CD8-positive, alpha-beta memory T cell (primary cell): Measurements from ENCODE around the gene PTPRC. TPM values are rescaled to one million over a fixed set of nuclear protein-coding genes. Genes with fewer than 3 reads are reported as not detected.
A peak's percentile ranks its signal among the peaks of the same experiment; 100 is the strongest.

Source experiments
- CTCF ChIA-PET: fragments of 350-600 bp; sonication (Branson Sonifier 250); formaldehyde crosslinking; loops from one replicate; lab custom pipeline; 2021; ENCODE audit warnings: antibody characterized with exemption; lab: Charles Lee
- POLR2A ChIA-PET: fragments of 350-600 bp; sonication (Branson Sonifier 250); formaldehyde crosslinking; loops from one replicate; lab custom pipeline; 2021; ENCODE audit warnings: antibody characterized with exemption; lab: Charles Lee
- DNase-seq, 5 donors: peaks; one replicate each; pipeline versions ENCODE4 v3.0.0 to v3.0.0-alpha.2; 2020 to 2022; ENCODE audit warnings: mixed read lengths in 1 of 5
- H3K27ac ChIP-seq: one replicate; pipeline ENCODE4 v1.7.0; 2013; ENCODE audit warnings: low read depth, mild to moderate bottlenecking, low read length, moderate library complexity
- H3K27me3 ChIP-seq: 2 replicates; pipeline ENCODE4 v1.7.0; 2013; ENCODE audit warnings: low read length, mild to moderate bottlenecking; ENCODE audit not compliant: insufficient read depth, poor library complexity, severe bottlenecking
- H3K36me3 ChIP-seq: 2 replicates; pipeline ENCODE4 v1.7.0; 2013; ENCODE audit warnings: mild to moderate bottlenecking, low read length, moderate library complexity; ENCODE audit not compliant: insufficient read depth
- H3K4me1 ChIP-seq: 2 replicates; pipeline ENCODE4 v1.7.0; 2013; ENCODE audit warnings: mild to moderate bottlenecking, low read length, moderate library complexity; ENCODE audit not compliant: insufficient read depth
- H3K4me3 ChIP-seq: 2 replicates; pipeline ENCODE4 v1.7.0; 2013; ENCODE audit warnings: mild to moderate bottlenecking, low read length
- H3K9me3 ChIP-seq: 2 replicates; pipeline ENCODE4 v1.7.0; 2013; ENCODE audit warnings: mild to moderate bottlenecking, low read length
- H3K27ac Mint-ChIP-seq, 8 donors: one replicate each; pipeline ENCODE4 v1.8.0; 2020 to 2021; ENCODE audit warnings: mixed read lengths in 8 of 8, mild to moderate bottlenecking in 6 of 8, inconsistent platforms in 3 of 8, moderate library complexity in 3 of 8
- H3K27me3 Mint-ChIP-seq, 2 donors: one replicate each; pipeline ENCODE4 v1.8.0; 2020 to 2021; ENCODE audit warnings: mixed read lengths in 2 of 2, mild to moderate bottlenecking in 1 of 2, moderate library complexity in 1 of 2
- H3K36me3 Mint-ChIP-seq, 3 donors: one replicate each; pipeline ENCODE4 v1.8.0; 2020 to 2021; ENCODE audit warnings: mixed read lengths in 3 of 3, inconsistent platforms in 1 of 3, mild to moderate bottlenecking in 1 of 3
- H3K4me1 Mint-ChIP-seq, 3 donors: one replicate each; pipeline ENCODE4 v1.8.0; 2020 to 2021; ENCODE audit warnings: mixed read lengths in 3 of 3, inconsistent platforms in 1 of 3, mild to moderate bottlenecking in 1 of 3
- H3K4me3 Mint-ChIP-seq, 7 donors: one replicate each; pipeline ENCODE4 v1.8.0; 2020 to 2021; ENCODE audit warnings: mixed read lengths in 7 of 7, mild to moderate bottlenecking in 6 of 7, moderate library complexity in 4 of 7, inconsistent platforms in 2 of 7
- H3K9me3 Mint-ChIP-seq, 5 donors: one replicate each; pipeline ENCODE4 v1.8.0; 2020 to 2022; ENCODE audit warnings: mixed read lengths in 5 of 5, mild to moderate bottlenecking in 3 of 5, moderate library complexity in 2 of 5, inconsistent platforms in 1 of 5
- polyA plus RNA-seq: library from polyadenylated mRNA; unstranded; fragments of 300-500 nt; fragmentation: Illumina TruSeq; gene quantifications from one replicate; pipeline ENCODE4 v1.2.3, GENCODE V29; 2021
- total RNA-seq, 2 experiments: library from RNA; stranded (reverse); gene quantifications; one replicate each; pipeline ENCODE4 v1.2.3, GENCODE V29; 2021

Gene PTPRC
- total and polyA plus RNA-seq, 3 experiments from 2014 or later = 311 to 1,381 (median 319) TPM

DNA sequence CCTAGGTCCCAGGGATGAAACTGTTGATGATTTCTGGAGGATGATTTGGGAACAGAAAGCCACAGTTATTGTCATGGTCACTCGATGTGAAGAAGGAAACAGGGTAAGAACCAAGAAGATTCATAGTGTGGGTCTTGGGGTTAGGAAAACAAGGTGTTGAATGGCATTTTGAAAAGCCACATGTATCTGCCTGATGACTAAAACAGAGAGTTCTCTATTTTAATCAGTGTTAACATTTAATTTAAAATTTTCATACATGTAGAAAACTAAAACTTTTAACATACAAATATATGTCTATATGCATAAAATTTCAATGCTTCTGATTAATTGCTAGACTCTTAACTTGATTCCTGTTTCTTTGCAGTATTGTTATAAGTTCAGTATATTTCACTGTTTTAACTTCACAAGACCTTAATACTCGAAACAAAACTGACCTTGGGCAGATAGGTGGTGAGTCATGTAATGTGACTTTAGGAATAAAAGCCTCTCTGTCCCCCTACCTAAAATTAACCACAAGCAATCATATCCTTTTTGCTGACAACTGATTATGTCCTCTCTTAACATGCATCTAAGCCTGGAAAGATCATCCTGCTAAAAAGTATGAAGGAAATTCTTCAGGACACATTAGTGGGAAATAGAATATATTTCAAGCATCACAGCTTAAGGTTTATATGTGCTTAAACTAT lies 95.6 kb downstream of the PTPRC start:
- H3K4me1 Mint-ChIP-seq = peaks cover 68 to 88% (median 79%) of the 10 kb centered on the region in 3 donors
- DNase-seq = no peak
- H3K27ac Mint-ChIP-seq = peak overlapping the region in 7 of 8 donors; percentile 13 to 69 (median 49)
- Histone ChIP-seq H3K36me3 (peaks cover 74% of the 10 kb centered on the region), H3K27me3 (no peaks in the 10 kb centered on the region), H3K27ac (no peak overlapping the region), H3K4me3 (no peak overlapping the region), H3K4me1 (peaks cover 35% of the 10 kb centered on the region), H3K9me3 (no peaks in the 10 kb centered on the region)
- ChIA-PET POLR2A (no interaction called here), CTCF (no interaction called here)
- H3K4me3 Mint-ChIP-seq = peak overlapping the region in 1 of 7 donors; percentile 2
- H3K27me3 Mint-ChIP-seq = no peaks in the 10 kb centered on the region
- peaks cover 0 to 9% (median 0%) of the 10 kb centered on the region in 5 donors for H3K9me3 Mint-ChIP-seq
- H3K36me3 Mint-ChIP-seq = peaks cover 49 to 86% (median 61%) of the 10 kb centered on the region in 3 donors

GRCh38 chr1:198741744-198742143 lies 102.9 kb downstream of the PTPRC start:
- Histone ChIP-seq H3K9me3 (no peaks in the 10 kb centered on the region), H3K4me3 (no peak overlapping the region), H3K36me3 (peaks cover 77% of the 10 kb centered on the region), H3K27ac (no peak overlapping the region), H3K27me3 (no peaks in the 10 kb centered on the region), H3K4me1 (peaks cover 42% of the 10 kb centered on the region)
- Mint-ChIP-seq H3K27me3 (peaks cover 0 to 1% of the 10 kb centered on the region in 2 donors), H3K4me3 (peak overlapping the region in 1 of 7 donors; percentile 13), H3K36me3 (peaks cover 36 to 64% (median 40%) of the 10 kb centered on the region in 3 donors), H3K4me1 (peaks cover 50 to 62% (median 53%) of the 10 kb centered on the region in 3 donors), H3K9me3 (peaks cover 0 to 4% (median 0%) of the 10 kb centered on the region in 5 donors), H3K27ac (peak overlapping the region; percentile 19 to 74 (median 37))
- POLR2A ChIA-PET = interaction anchor here (0.7 kb wide), 2 partner anchors 70 to 1919 kb away, joined by 3 to 4 read pairs; no protein-coding TSS in a partner anchor
- CTCF ChIA-PET = no interaction called here
- no peak for DNase-seq

DNA sequence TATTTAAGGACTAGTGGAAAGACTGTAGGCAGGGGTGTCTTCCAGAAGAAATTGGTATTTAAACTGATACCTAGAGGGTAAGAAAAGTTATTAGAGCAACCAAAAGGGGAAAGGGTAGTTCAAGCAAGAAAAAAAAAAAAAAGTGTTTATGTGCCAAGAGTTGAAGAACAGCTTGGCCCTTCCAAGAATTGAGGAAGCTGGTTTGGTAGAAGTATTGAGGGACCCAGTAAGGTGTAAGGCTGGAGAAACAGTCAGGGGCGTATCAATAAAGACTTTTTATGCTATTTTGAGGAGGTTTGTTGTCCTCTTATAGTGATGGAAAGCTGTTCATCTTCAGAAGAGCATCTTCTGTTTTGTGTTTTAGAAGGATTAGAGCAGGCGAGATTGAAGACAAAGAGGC lies 108.3 kb downstream of the PTPRC start:
- no peaks in the 10 kb centered on the region for H3K9me3 ChIP-seq
- peaks cover 27% of the 10 kb centered on the region for H3K4me1 ChIP-seq
- no peaks in the 10 kb centered on the region for H3K27me3 ChIP-seq
- POLR2A ChIA-PET = no interaction called here
- Mint-ChIP-seq H3K9me3 (no peaks in the 10 kb centered on the region), H3K27ac (no peak overlapping the region), H3K27me3 (no peaks in the 10 kb centered on the region), H3K36me3 (peaks cover 17 to 40% (median 32%) of the 10 kb centered on the region in 3 donors), H3K4me1 (peaks cover 24 to 31% (median 27%) of the 10 kb centered on the region in 3 donors), H3K4me3 (no peak overlapping the region)
- DNase-seq = no peak
- CTCF ChIA-PET = no interaction called here
- H3K27ac ChIP-seq = no peak overlapping the region
- no peak overlapping the region for H3K4me3 ChIP-seq
- peaks cover 83% of the 10 kb centered on the region for H3K36me3 ChIP-seq

GRCh38 chr1:198749279-198749678 lies 110.4 kb downstream of the PTPRC start:
- H3K27me3 Mint-ChIP-seq = no peaks in the 10 kb centered on the region
- Histone ChIP-seq H3K27me3 (no peaks in the 10 kb centered on the region), H3K9me3 (no peaks in the 10 kb centered on the region), H3K27ac (no peak overlapping the region), H3K4me1 (peaks cover 18% of the 10 kb centered on the region), H3K4me3 (no peak overlapping the region), H3K36me3 (peaks cover 84% of the 10 kb centered on the region)
- peak overlapping the region in 2 of 8 donors; percentile 8 to 9 for H3K27ac Mint-ChIP-seq
- CTCF ChIA-PET = no interaction called here
- no peaks in the 10 kb centered on the region for H3K9me3 Mint-ChIP-seq
- DNase-seq = no peak
- H3K4me1 Mint-ChIP-seq = peaks cover 13 to 32% (median 21%) of the 10 kb centered on the region in 3 donors
- POLR2A ChIA-PET = interaction anchor here (0.6 kb wide), 1 partner anchor 17 kb away, joined by 5 read pairs; no protein-coding TSS in a partner anchor
- H3K36me3 Mint-ChIP-seq = peaks cover 10 to 45% (median 25%) of the 10 kb centered on the region in 3 donors
- H3K4me3 Mint-ChIP-seq = no peak overlapping the region

DNA sequence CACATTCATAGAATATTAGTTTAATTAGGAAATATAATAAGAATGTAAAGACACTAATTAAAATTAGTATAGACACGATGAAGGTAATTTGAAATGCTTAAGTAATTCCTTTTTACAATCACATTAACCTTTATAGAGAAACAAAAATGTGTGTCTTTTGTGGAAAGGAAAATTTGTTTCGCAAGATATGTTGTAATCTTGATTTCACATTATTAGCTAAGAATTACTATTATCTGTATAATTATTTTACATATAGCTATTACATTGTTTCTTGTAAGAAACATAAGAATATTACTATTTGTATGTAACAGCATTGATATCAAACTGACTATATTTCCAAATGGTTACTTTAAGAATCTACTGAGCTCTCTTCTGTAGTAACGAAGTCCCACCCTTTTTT lies 111.2 kb downstream of the PTPRC start:
- Histone ChIP-seq H3K9me3 (no peaks in the 10 kb centered on the region), H3K36me3 (peaks cover 84% of the 10 kb centered on the region), H3K4me3 (no peak overlapping the region), H3K27ac (no peak overlapping the region), H3K4me1 (peaks cover 10% of the 10 kb centered on the region), H3K27me3 (no peaks in the 10 kb centered on the region)
- Mint-ChIP-seq H3K9me3 (no peaks in the 10 kb centered on the region), H3K4me1 (peaks cover 13 to 32% (median 25%) of the 10 kb centered on the region in 3 donors), H3K27ac (no peak overlapping the region), H3K27me3 (no peaks in the 10 kb centered on the region), H3K36me3 (peaks cover 15 to 53% (median 31%) of the 10 kb centered on the region in 3 donors), H3K4me3 (no peak overlapping the region)
- no peak for DNase-seq
- ChIA-PET POLR2A (no interaction called here), CTCF (no interaction called here)

DNA sequence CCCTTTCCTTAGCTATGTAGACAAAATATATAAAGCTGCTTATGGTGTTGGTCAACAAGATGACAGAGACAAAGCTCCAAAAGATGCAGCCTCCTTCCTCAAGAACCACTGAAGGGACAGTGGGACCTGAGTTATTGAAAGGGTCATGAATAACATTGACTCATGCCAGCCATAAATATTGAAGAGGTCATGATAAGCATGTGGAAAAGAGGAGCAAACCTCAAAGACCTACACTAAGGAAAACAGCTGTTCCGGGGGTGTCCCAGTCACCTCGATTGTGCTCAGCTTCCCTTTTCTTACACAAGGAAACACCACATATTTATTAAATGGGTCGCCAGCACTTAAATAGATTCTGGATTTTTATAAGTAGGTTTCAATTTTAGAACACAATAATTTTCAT lies 112.9 kb downstream of the PTPRC start:
- Mint-ChIP-seq H3K27me3 (no peaks in the 10 kb centered on the region), H3K27ac (peak overlapping the region in 4 of 8 donors; percentile 17 to 83 (median 53))
- peaks cover 83% of the 10 kb centered on the region for H3K36me3 ChIP-seq

GRCh38 chr1:198754670-198755069 lies 115.8 kb downstream of the PTPRC start:
- peaks cover 14 to 34% (median 26%) of the 10 kb centered on the region in 3 donors for H3K4me1 Mint-ChIP-seq
- H3K4me3 Mint-ChIP-seq = no peak overlapping the region
- peaks cover 11 to 62% (median 33%) of the 10 kb centered on the region in 3 donors for H3K36me3 Mint-ChIP-seq
- no peaks in the 10 kb centered on the region for H3K27me3 ChIP-seq
- no peak overlapping the region for H3K4me3 ChIP-seq
- H3K9me3 ChIP-seq = no peaks in the 10 kb centered on the region
- ChIA-PET CTCF (interaction anchor here (0.8 kb wide), 1 partner anchor 10 kb away, joined by 3 read pairs; no protein-coding TSS in a partner anchor), POLR2A (no interaction called here)
- peaks cover 60% of the 10 kb centered on the region for H3K36me3 ChIP-seq
- H3K9me3 Mint-ChIP-seq = no peaks in the 10 kb centered on the region
- no peak for DNase-seq
- H3K27ac ChIP-seq = no peak overlapping the region
- H3K27ac Mint-ChIP-seq = peak overlapping the region in 4 of 8 donors; percentile 17 to 55 (median 32)
- no peaks in the 10 kb centered on the region for H3K4me1 ChIP-seq
- H3K27me3 Mint-ChIP-seq = no peaks in the 10 kb centered on the region

More for the DNA sequence above, 112.9 kb downstream of the PTPRC start:
- peaks cover 16 to 35% (median 25%) of the 10 kb centered on the region in 3 donors for H3K4me1 Mint-ChIP-seq
- no peak overlapping the region for H3K4me3 Mint-ChIP-seq
- H3K4me3 ChIP-seq = no peak overlapping the region
- H3K9me3 ChIP-seq = no peaks in the 10 kb centered on the region
- H3K27ac ChIP-seq = no peak overlapping the region
- no peaks in the 10 kb centered on the region for H3K4me1 ChIP-seq
- no peaks in the 10 kb centered on the region for H3K27me3 ChIP-seq
- peaks cover 15 to 68% (median 39%) of the 10 kb centered on the region in 3 donors for H3K36me3 Mint-ChIP-seq
- DNase-seq = no peak
- H3K9me3 Mint-ChIP-seq = no peaks in the 10 kb centered on the region
- ChIA-PET CTCF (interaction anchor here (1.5 kb wide), 1 partner anchor 361 kb away, joined by 3 read pairs; no protein-coding TSS in a partner anchor), POLR2A (no interaction called here)

- CTCF ChIA-PET = interaction anchor here (1.3 kb wide), 1 partner anchor 488 kb away, joined by 3 read pairs; no protein-coding TSS in a partner anchor
- H3K27me3 Mint-ChIP-seq = no peaks in the 10 kb centered on the region
Measured at GRCh38 chr1:198755715-198756114, 116.9 kb downstream of the PTPRC start.

More at GRCh38 chr1:198755715-198756114, 116.9 kb downstream of the PTPRC start:
- H3K4me1 Mint-ChIP-seq = peaks cover 19 to 42% (median 33%) of the 10 kb centered on the region in 3 donors
- no peaks in the 10 kb centered on the region for H3K9me3 ChIP-seq
- peaks cover 9 to 55% (median 31%) of the 10 kb centered on the region in 3 donors for H3K36me3 Mint-ChIP-seq
- no peak overlapping the region for H3K4me3 Mint-ChIP-seq
- H3K27me3 ChIP-seq = no peaks in the 10 kb centered on the region
- H3K4me3 ChIP-seq = no peak overlapping the region
- H3K36me3 ChIP-seq = peaks cover 50% of the 10 kb centered on the region
- peak overlapping the region in 3 of 8 donors; percentile 13 to 57 (median 45) for H3K27ac Mint-ChIP-seq
- no peaks in the 10 kb centered on the region for H3K4me1 ChIP-seq
- peaks cover 0 to 4% (median 0%) of the 10 kb centered on the region in 5 donors for H3K9me3 Mint-ChIP-seq
- POLR2A ChIA-PET = no interaction called here
- DNase-seq = no peak
- no peak overlapping the region for H3K27ac ChIP-seq
